ENCODE data around the gene TEN1. TPM values are rescaled to one million over a fixed set of nuclear protein-coding genes. Genes with fewer than 3 reads are reported as not detected.

Gene TEN1
- total and polyA plus RNA-seq, 2 of the 13 experiments (the other 11 are each of a cell fraction or from before 2014, with no cell fraction given) = 18.0 to 21.3 TPM

- ChIA-PET POLR2A (interaction anchor here (0.6 to 14.3 kb wide), 13 partner anchors 8 to 149 kb away, joined by 3 to 481 read pairs (median 8); partner anchors contain the start of genes ACOX1, FBF1, MRPL38 and TEN1), CTCF (ENCODE audit: low intra/inter-chr PET ratio, low total read pairs) (interaction anchor here (0.8 to 3.9 kb wide), 3 partner anchors 10 to 108 kb away, joined by 3 to 55 read pairs (median 4); partner anchors contain the start of gene MRPL38)
- Histone ChIP-seq H3K27me3 (ENCODE audit: control insufficient read depth in 1 of 2, insufficient read depth in 2 of 2, low read length in 2 of 2) (no peaks in the 10 kb centered on the region), H3K79me2 (ENCODE audit: insufficient read depth, low read length) (no peaks in the 10 kb centered on the region), H3K27ac (ENCODE audit: extremely low read length, insufficient read depth, low read length) (peak overlapping the region; percentile 83), H3K4me1 (ENCODE audit: insufficient read depth, low read length) (peaks cover 62% of the 10 kb centered on the region), H3K9ac (ENCODE audit: insufficient read depth, low read depth, low read length) (0 out of 2 replicates have a peak overlapping the region, but pooled peaks have one; percentile 2), H3K4me2 (ENCODE audit: low read depth, low read length) (no peak overlapping the region), H3K4me3 (replicated peaks in 1 of 3; ENCODE audit: insufficient read depth in 1 of 3, low read depth in 2 of 3, low read length in 3 of 3) (no peak overlapping the region), H2AFZ (ENCODE audit: low read length) (no peak overlapping the region), H3K9me3 (ENCODE audit: low read length) (no peaks in the 10 kb centered on the region), H4K20me1 (ENCODE audit: insufficient read depth, low read length) (no peaks in the 10 kb centered on the region), H3K36me3 (replicated peaks in 1 of 2; ENCODE audit: control insufficient read depth in 1 of 2, insufficient read depth in 2 of 2, low read length in 2 of 2) (peaks cover 0 to 2% of the 10 kb centered on the region in 2 experiments; a peak in 1 of 5 replicates)
- DNase-seq (ENCODE audit: low spot score) (no peak), ATAC-seq (no peak), FAIRE-seq (no peak)
- in situ Hi-C loops (cut with HindIII; ENCODE audit: extremely low pct_ligation_motif_present, low pct_unique_long_range_greater_than_20kb) = loop anchor here (5.0 kb wide), 2 partner anchors 48 to 98 kb away; no protein-coding TSS in a partner anchor
- intact Hi-C loops (cut with micrococcal nuclease; ENCODE audit: unreplicated experiment) = no loop called here
- peak; percentile 3; the same call in 1 of the 2 replicates for TF ChIP-seq POLR2AphosphoS5 (IDR thresholded peaks at IDR 0.05; ENCODE audit: low read depth, low read length)
- no peak for TF ChIP-seq TEAD2 (CRISPR knock-in tag; IDR thresholded peaks at IDR 0.05)
- 0 out of 2 replicates have a peak, but pooled peaks have one; percentile 83 for TF ChIP-seq ZNF550 (CRISPR knock-in tag; IDR thresholded peaks at IDR 0.05; ENCODE audit: borderline replicate concordance)
- no peak for TF ChIP-seq ZNF883 (CRISPR knock-in tag; IDR thresholded peaks at IDR 0.05; ENCODE audit: not compliant biosample characterization)
- TF ChIP-seq FOXA1 (IDR thresholded peaks at IDR 0.05) = no peak
- no peak for TF ChIP-seq FOXA1 (CRISPR knock-in tag; IDR thresholded peaks at IDR 0.05)
- no peak for TF ChIP-seq JARID2 (CRISPR knock-in tag; IDR thresholded peaks at IDR 0.05; ENCODE audit: insufficient replicate concordance)
- no peak for TF ChIP-seq ZNF709 (CRISPR knock-in tag; IDR thresholded peaks at IDR 0.05)
- TF ChIP-seq RBM39 (IDR thresholded peaks at IDR 0.05; ENCODE audit: low read depth, low read length, poor library complexity, severe bottlenecking) = peak; percentile 9
- TF ChIP-seq PBX2 (CRISPR knock-in tag; IDR thresholded peaks at IDR 0.05) = 0 out of 2 replicates have a peak, but pooled peaks have one; percentile 9
- TF ChIP-seq ZSCAN21 (CRISPR knock-in tag; IDR thresholded peaks at IDR 0.05; ENCODE audit: borderline replicate concordance) = no peak
- TF ChIP-seq SP4 (CRISPR knock-in tag; IDR thresholded peaks at IDR 0.05) = 0 out of 2 replicates have a peak, but pooled peaks have one; percentile 49
- TF ChIP-seq ZNF558 (CRISPR knock-in tag; IDR thresholded peaks at IDR 0.05; ENCODE audit: borderline replicate concordance) = no peak
- TF ChIP-seq JUND (CRISPR knock-in tag; IDR thresholded peaks at IDR 0.05) = 0 out of 2 replicates have a peak, but pooled peaks have one; percentile 53
- TF ChIP-seq HNF4G (IDR thresholded peaks at IDR 0.05; ENCODE audit: borderline replicate concordance, low read depth, low read length) = no peak
- 0 out of 2 replicates have a peak, but pooled peaks have one; percentile 32 for TF ChIP-seq HNF4G (CRISPR knock-in tag; IDR thresholded peaks at IDR 0.05; ENCODE audit: borderline replicate concordance, low read depth)
- peak; percentile 25; the same call in 1 of the 2 replicates for TF ChIP-seq BCL3 (CRISPR knock-in tag; IDR thresholded peaks at IDR 0.05)
- no peak for TF ChIP-seq HOXD1 (CRISPR knock-in tag; IDR thresholded peaks at IDR 0.05)
- TF ChIP-seq ZNF329 (CRISPR knock-in tag; IDR thresholded peaks at IDR 0.05; ENCODE audit: low read depth) = 0 out of 2 replicates have a peak, but pooled peaks have one; percentile 38
- no peak for TF ChIP-seq ZMYM2 (CRISPR knock-in tag; IDR thresholded peaks at IDR 0.05)
- TF ChIP-seq ZNF768 (CRISPR knock-in tag; IDR thresholded peaks at IDR 0.05) = peak; percentile 68; the same call in 1 of the 2 replicates
- no peak for TF ChIP-seq HHEX (CRISPR knock-in tag; IDR thresholded peaks at IDR 0.05)
- BruUV-seq (replicated peaks) = no TSS peak
- 87% methylated on average over 8 of the region's 8 CpGs for WGBS (ENCODE audit: low lambda C conversion rate)
Observed at GRCh38 chr17:76004750-76005262, 25.8 kb downstream of the TEN1 start.

Data from HepG2 (cell line).